Right lobe of liver (tissue), 4 donors: ENCODE data around the gene PPP1R3C.

Experiments
- POLR2A ChIP-seq: fragments of 450-650 bp; IDR thresholded peaks from one replicate; pipeline ENCODE4 v1.6.1; 2017; ENCODE audit warnings: antibody characterized with exemption, mild to moderate bottlenecking
- TF ChIP-seq, protein P1 (sequence below), 4 donors: fragments of 200-600 bp in 3 of 4; fragments of 450-650 bp in 1 of 4; IDR thresholded peaks; one replicate each; pipeline versions ENCODE4 v1.5.1 to v1.8.0; 2016 to 2022; ENCODE audit warnings: antibody characterized with exemption in 4 of 4, mild to moderate bottlenecking in 2 of 4
- donor health status: DM: no; HTN: no; CAD: no.
- donor health status: DM: no; HTN: no; CAD: no.
- donor health status: DM: no; HTN: yes; CAD: no.

DNA sequence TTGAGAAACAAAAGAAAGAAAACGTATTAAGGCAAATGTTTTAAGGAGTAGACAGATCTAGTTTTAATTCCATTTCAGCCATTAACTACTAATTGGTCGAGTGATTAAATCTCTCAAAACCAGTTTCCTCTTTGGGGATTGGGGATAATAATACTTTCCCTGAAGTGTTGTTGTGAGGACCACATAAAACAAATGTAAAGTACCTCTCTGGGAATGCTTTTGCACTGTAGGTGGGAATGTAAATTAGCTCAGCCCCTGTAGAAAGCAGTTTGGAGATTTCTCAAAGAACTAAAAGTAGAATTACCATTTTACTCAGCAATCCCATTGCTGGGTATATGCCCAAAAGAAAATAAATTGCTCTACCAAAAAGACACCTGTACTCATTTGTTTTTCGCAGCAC is 36.0 kb upstream of the PPP1R3C start:
- TF ChIP-seq, protein P1, sequence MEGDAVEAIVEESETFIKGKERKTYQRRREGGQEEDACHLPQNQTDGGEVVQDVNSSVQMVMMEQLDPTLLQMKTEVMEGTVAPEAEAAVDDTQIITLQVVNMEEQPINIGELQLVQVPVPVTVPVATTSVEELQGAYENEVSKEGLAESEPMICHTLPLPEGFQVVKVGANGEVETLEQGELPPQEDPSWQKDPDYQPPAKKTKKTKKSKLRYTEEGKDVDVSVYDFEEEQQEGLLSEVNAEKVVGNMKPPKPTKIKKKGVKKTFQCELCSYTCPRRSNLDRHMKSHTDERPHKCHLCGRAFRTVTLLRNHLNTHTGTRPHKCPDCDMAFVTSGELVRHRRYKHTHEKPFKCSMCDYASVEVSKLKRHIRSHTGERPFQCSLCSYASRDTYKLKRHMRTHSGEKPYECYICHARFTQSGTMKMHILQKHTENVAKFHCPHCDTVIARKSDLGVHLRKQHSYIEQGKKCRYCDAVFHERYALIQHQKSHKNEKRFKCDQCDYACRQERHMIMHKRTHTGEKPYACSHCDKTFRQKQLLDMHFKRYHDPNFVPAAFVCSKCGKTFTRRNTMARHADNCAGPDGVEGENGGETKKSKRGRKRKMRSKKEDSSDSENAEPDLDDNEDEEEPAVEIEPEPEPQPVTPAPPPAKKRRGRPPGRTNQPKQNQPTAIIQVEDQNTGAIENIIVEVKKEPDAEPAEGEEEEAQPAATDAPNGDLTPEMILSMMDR (IDR thresholded peaks at IDR 0.05) = no peak
- no peak for TF ChIP-seq POLR2A
